ENCODE data around the gene FBXL19. TPM values are rescaled to one million over a fixed set of nuclear protein-coding genes. Genes with fewer than 3 reads are reported as not detected.

FBXL19 gene
- total and polyA plus RNA-seq, 2 of the 13 experiments (the other 11 are each of a cell fraction or from before 2014, with no cell fraction given), result 6.0 to 13.7 TPM

DNA sequence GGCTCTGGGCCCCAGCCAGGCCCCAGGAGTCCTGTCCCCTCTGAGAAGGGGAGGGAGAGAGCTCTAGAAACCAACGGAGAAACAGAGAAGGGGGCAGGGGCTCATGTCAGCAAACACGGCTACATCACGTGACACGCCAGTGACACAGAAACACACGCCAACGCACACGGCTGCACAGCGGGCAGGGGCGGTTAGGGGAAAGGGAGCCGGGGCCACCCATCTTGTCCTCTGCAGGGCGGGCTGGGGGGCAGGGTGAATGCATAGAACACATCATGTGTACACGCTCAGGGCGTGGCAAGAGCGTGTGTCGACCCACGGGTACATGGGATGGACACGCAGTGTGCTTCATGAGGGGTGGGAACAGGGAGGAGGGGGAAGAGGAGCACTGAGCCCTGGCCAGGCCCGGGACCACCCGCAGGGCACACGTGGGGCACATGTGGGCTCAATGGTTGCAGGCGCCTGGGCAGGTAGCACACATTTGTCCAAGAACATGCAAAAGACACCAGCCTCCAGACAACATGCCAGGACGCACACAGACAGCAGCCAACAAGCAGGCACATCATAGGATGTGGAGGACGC, 66.2 kb downstream of the FBXL19 start (continued):
- TF ChIP-seq, protein P1, sequence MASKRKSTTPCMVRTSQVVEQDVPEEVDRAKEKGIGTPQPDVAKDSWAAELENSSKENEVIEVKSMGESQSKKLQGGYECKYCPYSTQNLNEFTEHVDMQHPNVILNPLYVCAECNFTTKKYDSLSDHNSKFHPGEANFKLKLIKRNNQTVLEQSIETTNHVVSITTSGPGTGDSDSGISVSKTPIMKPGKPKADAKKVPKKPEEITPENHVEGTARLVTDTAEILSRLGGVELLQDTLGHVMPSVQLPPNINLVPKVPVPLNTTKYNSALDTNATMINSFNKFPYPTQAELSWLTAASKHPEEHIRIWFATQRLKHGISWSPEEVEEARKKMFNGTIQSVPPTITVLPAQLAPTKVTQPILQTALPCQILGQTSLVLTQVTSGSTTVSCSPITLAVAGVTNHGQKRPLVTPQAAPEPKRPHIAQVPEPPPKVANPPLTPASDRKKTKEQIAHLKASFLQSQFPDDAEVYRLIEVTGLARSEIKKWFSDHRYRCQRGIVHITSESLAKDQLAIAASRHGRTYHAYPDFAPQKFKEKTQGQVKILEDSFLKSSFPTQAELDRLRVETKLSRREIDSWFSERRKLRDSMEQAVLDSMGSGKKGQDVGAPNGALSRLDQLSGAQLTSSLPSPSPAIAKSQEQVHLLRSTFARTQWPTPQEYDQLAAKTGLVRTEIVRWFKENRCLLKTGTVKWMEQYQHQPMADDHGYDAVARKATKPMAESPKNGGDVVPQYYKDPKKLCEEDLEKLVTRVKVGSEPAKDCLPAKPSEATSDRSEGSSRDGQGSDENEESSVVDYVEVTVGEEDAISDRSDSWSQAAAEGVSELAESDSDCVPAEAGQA (IDR thresholded peaks at IDR 0.05; ENCODE audit: low read depth), result no peak
- TF ChIP-seq, protein P1 (CRISPR knock-in tag; IDR thresholded peaks at IDR 0.05; ENCODE audit: borderline replicate concordance), result no peak
- no peak for TF ChIP-seq CREM (IDR thresholded peaks at IDR 0.05)
- no peak for TF ChIP-seq CREM (CRISPR knock-in tag; IDR thresholded peaks at IDR 0.05)
- no peak for TF ChIP-seq MAFF (IDR thresholded peaks at IDR 0.05; ENCODE audit: low read depth, low read length)
- TF ChIP-seq POLR2A (IDR thresholded peaks at IDR 0.05; ENCODE audit: insufficient read depth in 1 of 2, low read depth in 2 of 2, low read length in 2 of 2), result 0 out of 4 replicates have a peak, but pooled peaks of 1 of the 2 experiments have one; percentile 39
- no peak for TF ChIP-seq ZNF724P (CRISPR knock-in tag; IDR thresholded peaks at IDR 0.05; ENCODE audit: borderline replicate concordance)
- no peak for TF ChIP-seq NR1H2 (CRISPR knock-in tag; IDR thresholded peaks at IDR 0.05; ENCODE audit: borderline replicate concordance, low read depth)
- no peak for TF ChIP-seq PAX8 (CRISPR knock-in tag; IDR thresholded peaks at IDR 0.05; ENCODE audit: borderline replicate concordance)
- no peak for TF ChIP-seq GTF3A (CRISPR knock-in tag; conservative IDR thresholded peaks at IDR 0.05)
- TF ChIP-seq, protein P2, sequence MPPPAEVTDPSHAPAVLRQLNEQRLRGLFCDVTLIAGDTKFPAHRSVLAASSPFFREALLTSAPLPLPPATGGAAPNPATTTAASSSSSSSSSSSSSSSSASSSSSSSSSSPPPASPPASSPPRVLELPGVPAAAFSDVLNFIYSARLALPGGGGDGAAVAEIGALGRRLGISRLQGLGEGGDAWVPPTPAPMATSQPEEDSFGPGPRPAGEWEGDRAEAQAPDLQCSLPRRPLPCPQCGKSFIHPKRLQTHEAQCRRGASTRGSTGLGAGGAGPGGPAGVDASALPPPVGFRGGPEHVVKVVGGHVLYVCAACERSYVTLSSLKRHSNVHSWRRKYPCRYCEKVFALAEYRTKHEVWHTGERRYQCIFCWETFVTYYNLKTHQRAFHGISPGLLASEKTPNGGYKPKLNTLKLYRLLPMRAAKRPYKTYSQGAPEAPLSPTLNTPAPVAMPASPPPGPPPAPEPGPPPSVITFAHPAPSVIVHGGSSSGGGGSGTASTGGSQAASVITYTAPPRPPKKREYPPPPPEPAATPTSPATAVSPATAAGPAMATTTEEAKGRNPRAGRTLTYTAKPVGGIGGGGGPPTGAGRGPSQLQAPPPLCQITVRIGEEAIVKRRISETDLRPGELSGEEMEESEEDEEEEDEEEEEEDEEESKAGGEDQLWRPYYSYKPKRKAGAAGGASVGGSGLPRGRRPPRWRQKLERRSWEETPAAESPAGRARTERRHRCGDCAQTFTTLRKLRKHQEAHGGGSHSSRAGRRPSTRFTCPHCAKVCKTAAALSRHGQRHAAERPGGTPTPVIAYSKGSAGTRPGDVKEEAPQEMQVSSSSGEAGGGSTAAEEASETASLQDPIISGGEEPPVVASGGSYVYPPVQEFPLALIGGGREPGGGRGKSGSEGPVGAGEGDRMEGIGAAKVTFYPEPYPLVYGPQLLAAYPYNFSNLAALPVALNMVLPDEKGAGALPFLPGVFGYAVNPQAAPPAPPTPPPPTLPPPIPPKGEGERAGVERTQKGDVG (CRISPR knock-in tag; IDR thresholded peaks at IDR 0.05; ENCODE audit: borderline replicate concordance), result no peak
- TF ChIP-seq AGO2 (optimal IDR thresholded peaks at IDR 0.05; ENCODE audit: low read depth, low read length), result peak; percentile 67
- TF ChIP-seq SIN3A (IDR thresholded peaks at IDR 0.05; ENCODE audit: borderline replicate concordance, low read depth, low read length), result no peak
- no peak for TF ChIP-seq POGZ (CRISPR knock-in tag; IDR thresholded peaks at IDR 0.05)

All from HepG2 (cell line).